Measurements from ENCODE around the gene TSPEAR. TPM values are rescaled to one million over a fixed set of nuclear protein-coding genes. Genes with fewer than 3 reads are reported as not detected.

Gene TSPEAR
- total and polyA plus RNA-seq, 11 donors, result 0.01 to 2.6 (median 0.71) TPM; not detected in 2

DNA sequence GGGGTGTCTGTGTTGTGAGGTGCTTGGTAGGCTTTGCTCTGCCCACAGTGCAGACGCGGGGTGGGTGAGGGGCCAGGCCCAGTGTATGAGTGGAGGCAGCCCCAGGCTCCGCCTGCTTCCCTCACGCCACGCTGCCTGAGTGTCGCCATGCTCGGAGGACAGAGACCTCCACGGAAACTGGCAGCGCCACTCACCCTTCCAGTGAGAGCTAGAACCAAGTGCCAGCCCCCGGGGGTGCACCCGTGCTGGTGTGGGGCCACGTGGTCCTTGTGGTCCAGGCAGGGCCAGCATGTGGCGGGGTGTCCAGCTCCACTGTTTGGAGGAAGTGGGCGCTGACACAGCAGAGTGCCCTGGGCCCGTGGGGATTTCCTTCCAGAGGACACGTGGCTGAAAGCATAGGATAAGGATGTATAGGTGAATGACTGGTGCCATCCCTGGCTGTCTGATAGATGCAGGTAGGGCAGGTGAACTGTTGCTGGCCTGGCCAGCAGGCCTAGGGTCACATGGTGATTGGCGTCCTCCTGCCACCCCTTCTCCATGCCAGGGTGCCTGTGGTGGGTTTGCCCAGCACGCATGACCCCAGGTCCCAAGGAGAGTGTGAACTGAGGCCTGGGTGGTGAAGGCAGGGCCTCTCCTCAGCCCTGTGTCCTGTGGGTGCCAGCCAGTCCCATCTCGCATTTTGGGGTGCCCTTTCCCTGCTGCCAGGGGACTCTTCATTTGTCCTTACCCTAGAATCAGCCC is 252.2 kb downstream of the TSPEAR start:
- Histone ChIP-seq H3K4me3 (no peak overlapping the region), H3K27me3 (no peaks in the 10 kb centered on the region), H3K4me1 (peaks cover 0 to 22% (median 9%) of the 10 kb centered on the region in 12 donors), H3K9me3 (peaks cover 0 to 5% (median 0%) of the 10 kb centered on the region in 12 donors), H3K27ac (no peak overlapping the region), H3K36me3 (no peaks in the 10 kb centered on the region)
- ATAC-seq, result no peak
- TF ChIP-seq POLR2A (IDR thresholded peaks at IDR 0.05), result no peak
- TF ChIP-seq, protein P1, sequence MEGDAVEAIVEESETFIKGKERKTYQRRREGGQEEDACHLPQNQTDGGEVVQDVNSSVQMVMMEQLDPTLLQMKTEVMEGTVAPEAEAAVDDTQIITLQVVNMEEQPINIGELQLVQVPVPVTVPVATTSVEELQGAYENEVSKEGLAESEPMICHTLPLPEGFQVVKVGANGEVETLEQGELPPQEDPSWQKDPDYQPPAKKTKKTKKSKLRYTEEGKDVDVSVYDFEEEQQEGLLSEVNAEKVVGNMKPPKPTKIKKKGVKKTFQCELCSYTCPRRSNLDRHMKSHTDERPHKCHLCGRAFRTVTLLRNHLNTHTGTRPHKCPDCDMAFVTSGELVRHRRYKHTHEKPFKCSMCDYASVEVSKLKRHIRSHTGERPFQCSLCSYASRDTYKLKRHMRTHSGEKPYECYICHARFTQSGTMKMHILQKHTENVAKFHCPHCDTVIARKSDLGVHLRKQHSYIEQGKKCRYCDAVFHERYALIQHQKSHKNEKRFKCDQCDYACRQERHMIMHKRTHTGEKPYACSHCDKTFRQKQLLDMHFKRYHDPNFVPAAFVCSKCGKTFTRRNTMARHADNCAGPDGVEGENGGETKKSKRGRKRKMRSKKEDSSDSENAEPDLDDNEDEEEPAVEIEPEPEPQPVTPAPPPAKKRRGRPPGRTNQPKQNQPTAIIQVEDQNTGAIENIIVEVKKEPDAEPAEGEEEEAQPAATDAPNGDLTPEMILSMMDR (IDR thresholded peaks at IDR 0.05), result no peak
- 88 to 94% (median 92%) methylated on average over 9 to 19 of the region's 19 CpGs for WGBS, 4 donors
- peak in 1 of 5 donors; percentile 17 for DNase-seq
- intact Hi-C loops (cut with DNase I), result loop anchor here in 4 of 10 donors (10.0 kb wide), 3 partner anchors 94 to 124 kb away; partner anchors contain the start of gene CFAP410 (in 1 of the 4)

GRCh38 chr21:44456915-44457736 is 254.2 kb downstream of the TSPEAR start:
- ATAC-seq (no peak), DNase-seq (peak in 2 of 5 donors; percentile 19 to 62)
- Histone ChIP-seq H3K36me3 (no peaks in the 10 kb centered on the region), H3K4me1 (peaks cover 0 to 22% (median 9%) of the 10 kb centered on the region in 12 donors), H3K4me3 (no peak overlapping the region), H3K27ac (no peak overlapping the region), H3K9me3 (peaks cover 0 to 19% (median 2%) of the 10 kb centered on the region in 12 donors), H3K27me3 (no peaks in the 10 kb centered on the region)
- intact Hi-C loops (cut with DNase I), result loop anchor here in 4 of 10 donors (10.0 kb wide), 3 partner anchors 92 to 122 kb away; partner anchors contain the start of gene CFAP410 (in 1 of the 4)
- TF ChIP-seq, protein P1 (IDR thresholded peaks at IDR 0.05), result no peak
- TF ChIP-seq POLR2A (IDR thresholded peaks at IDR 0.05), result no peak
- WGBS, 4 donors, result 96 to 97% (median 97%) methylated on average over 31 to 44 of the region's 44 CpGs

DNA sequence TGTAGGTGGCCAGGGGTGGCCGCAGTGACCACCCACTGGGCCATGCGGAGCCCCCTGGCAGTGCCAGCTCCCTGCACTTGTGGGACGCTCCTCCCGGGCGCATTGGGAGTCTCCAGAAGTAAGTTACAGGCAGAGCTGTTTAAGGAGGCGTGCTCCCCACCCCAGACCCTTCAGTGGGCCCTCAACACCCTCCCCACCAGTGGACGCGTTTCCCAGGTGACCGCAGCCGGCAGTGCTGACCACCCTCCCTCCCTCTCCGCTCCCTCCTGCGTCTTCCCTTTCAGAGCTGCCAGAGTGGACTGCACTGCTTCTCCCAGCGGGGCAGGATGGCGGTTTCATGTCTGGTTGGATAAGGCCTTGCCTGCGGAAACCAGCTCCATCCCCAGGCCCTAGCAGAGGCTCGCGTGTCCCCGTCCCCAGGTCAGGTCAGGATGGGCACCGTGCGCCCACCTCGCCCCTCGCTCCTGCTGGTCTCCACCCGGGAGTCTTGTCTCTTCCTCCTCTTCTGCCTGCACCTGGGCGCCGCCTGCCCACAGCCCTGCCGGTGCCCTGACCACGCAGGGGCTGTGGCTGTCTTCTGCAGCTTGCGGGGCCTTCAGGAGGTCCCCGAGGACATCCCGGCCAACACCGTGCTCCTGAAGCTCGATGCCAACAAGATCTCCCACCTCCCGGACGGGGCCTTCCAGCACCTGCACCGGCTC is 255.0 kb downstream of the TSPEAR start:
- Histone ChIP-seq H3K27me3 (peaks cover 0 to under 1% (median 0%) of the 10 kb centered on the region in 9 donors), H3K4me1 (peaks cover 0 to 17% (median 7%) of the 10 kb centered on the region in 12 donors), H3K9me3 (peaks cover 0 to 20% (median 2%) of the 10 kb centered on the region in 12 donors), H3K36me3 (no peaks in the 10 kb centered on the region), H3K27ac (peak overlapping the region in 3 of 12 donors; percentile 61 to 85 (median 74)), H3K4me3 (peak overlapping the region; percentile 63 to 96 (median 80))
- no peak for TF ChIP-seq POLR2A (IDR thresholded peaks at IDR 0.05)
- TF ChIP-seq, protein P1 (IDR thresholded peaks at IDR 0.05), result no peak
- ATAC-seq (no peak), DNase-seq (peak in 1 of 5 donors; percentile 51)
- intact Hi-C loops (cut with DNase I), result loop anchor here in 4 of 10 donors (10.0 kb wide), 3 partner anchors 92 to 122 kb away; partner anchors contain the start of gene CFAP410 (in 1 of the 4)
- 85 to 94% (median 89%) methylated on average over 28 to 35 of the region's 35 CpGs for WGBS, 4 donors
